Measurements from ENCODE around the gene NKAIN2. TPM values are rescaled to one million over a fixed set of nuclear protein-coding genes. Genes with fewer than 3 reads are reported as not detected.

Gene NKAIN2
- polyA plus RNA-seq, 2 donors, result 0.02 TPM; not detected in 1

DNA sequence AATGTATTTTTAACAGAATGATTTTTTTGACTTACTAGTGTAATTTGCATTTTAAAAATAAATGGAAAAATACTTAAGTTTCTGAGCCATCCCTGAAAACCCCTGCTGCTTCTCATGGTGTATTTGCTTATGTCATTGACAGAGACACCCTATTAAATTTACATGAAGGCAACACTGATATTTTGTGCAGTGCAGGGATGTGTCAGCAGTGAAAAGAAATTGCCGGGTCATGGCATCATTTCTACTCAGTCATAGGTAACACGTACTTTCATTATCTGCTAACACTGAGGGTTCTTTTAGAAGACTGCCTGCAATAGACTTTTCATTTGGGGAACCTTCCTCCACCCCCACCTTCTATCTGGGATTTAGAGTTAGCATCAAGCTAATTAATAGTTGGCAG is 1021.9 kb downstream of the NKAIN2 start:
- no peaks in the 10 kb centered on the region for H3K4me1 ChIP-seq (ENCODE audit: control insufficient read depth in 2 of 2, insufficient read depth in 2 of 2, low read length in 1 of 2)
- H3K36me3 ChIP-seq (ENCODE audit: control insufficient read depth in 2 of 2, insufficient read depth in 2 of 2, low read length in 1 of 2), result no peaks in the 10 kb centered on the region
- WGBS, 2 donors, result 64 to 84% methylated on average over 2 of the region's 2 CpGs
- no peak overlapping the region for H3K4me3 ChIP-seq (ENCODE audit: low read depth in 1 of 2, low read length in 2 of 2)
- H3K27me3 ChIP-seq (ENCODE audit: control insufficient read depth in 1 of 2, insufficient read depth in 2 of 2, low read length in 2 of 2), result no peaks in the 10 kb centered on the region
- no peak overlapping the region for H3K27ac ChIP-seq (ENCODE audit: low read depth in 2 of 2, low read length in 1 of 2)
- H3K9me3 ChIP-seq (ENCODE audit: control insufficient read depth in 2 of 2, insufficient read depth in 1 of 2, low read depth in 1 of 2, low read length in 1 of 2), result no peaks in the 10 kb centered on the region

DNA sequence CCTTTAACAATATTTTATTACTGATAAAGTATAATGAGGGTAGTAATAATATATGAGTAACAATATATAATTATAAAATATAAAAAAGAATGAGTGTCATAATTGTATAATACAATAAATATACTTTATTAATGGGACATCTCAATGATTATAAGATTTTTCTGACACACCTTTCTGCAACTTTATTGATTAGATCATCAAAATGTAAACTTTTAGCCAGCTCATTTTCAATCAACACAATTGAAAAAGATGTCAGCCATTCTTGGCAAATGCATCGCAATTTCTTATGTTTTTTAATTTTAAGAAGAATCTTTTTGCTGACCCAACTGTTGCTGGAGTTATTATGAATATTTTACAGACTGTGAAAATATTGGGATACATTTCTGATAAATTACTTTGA is 1026.2 kb downstream of the NKAIN2 start:
- Histone ChIP-seq H3K27ac (ENCODE audit: low read depth in 2 of 2, low read length in 1 of 2) (no peak overlapping the region), H3K4me1 (ENCODE audit: control insufficient read depth in 2 of 2, insufficient read depth in 2 of 2, low read length in 1 of 2) (no peaks in the 10 kb centered on the region), H3K9me3 (ENCODE audit: control insufficient read depth in 2 of 2, insufficient read depth in 1 of 2, low read depth in 1 of 2, low read length in 1 of 2) (no peaks in the 10 kb centered on the region), H3K36me3 (ENCODE audit: control insufficient read depth in 2 of 2, insufficient read depth in 2 of 2, low read length in 1 of 2) (no peaks in the 10 kb centered on the region), H3K27me3 (ENCODE audit: control insufficient read depth in 1 of 2, insufficient read depth in 2 of 2, low read length in 2 of 2) (no peaks in the 10 kb centered on the region), H3K4me3 (ENCODE audit: low read depth in 1 of 2, low read length in 2 of 2) (no peak overlapping the region)
- 94 to 98% methylated on average over 1 of the region's 1 CpG for WGBS, 2 donors

DNA sequence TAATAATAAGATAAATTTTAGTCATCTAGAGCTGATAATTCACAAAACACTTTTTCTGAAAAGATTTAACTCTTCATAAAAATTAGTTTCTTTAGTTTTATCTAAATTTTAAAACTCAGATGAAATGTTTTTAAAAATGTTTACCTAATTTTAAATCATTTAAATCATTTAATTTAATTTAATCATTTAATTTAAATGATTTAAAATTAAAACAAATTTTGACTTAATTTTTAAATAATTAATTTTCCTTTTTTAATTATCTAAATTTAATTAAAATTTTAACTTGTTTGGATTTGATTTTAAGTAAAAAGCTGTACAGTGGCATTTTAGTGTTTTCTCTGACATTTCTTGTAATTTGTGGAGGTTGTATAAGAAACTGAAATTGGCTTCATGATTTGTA is 1026.8 kb downstream of the NKAIN2 start:
- Histone ChIP-seq H3K36me3 (ENCODE audit: control insufficient read depth in 2 of 2, insufficient read depth in 2 of 2, low read length in 1 of 2) (no peaks in the 10 kb centered on the region), H3K4me1 (ENCODE audit: control insufficient read depth in 2 of 2, insufficient read depth in 2 of 2, low read length in 1 of 2) (no peaks in the 10 kb centered on the region), H3K27me3 (ENCODE audit: control insufficient read depth in 1 of 2, insufficient read depth in 2 of 2, low read length in 2 of 2) (no peaks in the 10 kb centered on the region), H3K4me3 (ENCODE audit: low read depth in 1 of 2, low read length in 2 of 2) (no peak overlapping the region), H3K27ac (ENCODE audit: low read depth in 2 of 2, low read length in 1 of 2) (no peak overlapping the region), H3K9me3 (ENCODE audit: control insufficient read depth in 2 of 2, insufficient read depth in 1 of 2, low read depth in 1 of 2, low read length in 1 of 2) (no peaks in the 10 kb centered on the region)

DNA sequence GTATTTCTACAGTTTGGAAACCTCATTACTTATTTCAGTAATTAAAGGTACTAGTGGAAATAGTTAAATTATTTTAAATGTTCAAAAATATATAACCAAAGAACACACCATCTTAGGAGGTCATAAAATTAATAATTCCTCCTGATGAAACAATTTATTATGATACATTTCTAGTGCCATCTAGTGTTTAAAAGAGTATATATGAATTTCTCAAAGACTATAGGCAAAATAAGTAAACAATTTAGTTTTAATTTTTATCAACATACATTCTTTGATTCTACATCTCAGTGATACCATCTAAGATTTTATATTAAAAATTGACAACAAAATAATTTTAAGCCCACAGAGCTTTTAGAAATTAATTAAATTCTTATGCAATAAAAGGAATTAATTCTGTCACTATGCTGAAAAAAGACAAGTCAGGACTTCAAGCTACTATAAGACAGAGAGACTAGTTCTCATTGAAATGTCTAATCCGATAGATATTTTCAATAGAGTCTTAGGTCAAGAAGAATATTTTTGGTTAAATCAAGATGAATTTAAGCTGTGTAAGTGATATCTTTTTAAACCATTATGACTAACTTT is 1050.8 kb downstream of the NKAIN2 start:
- Histone ChIP-seq H3K4me1 (ENCODE audit: control insufficient read depth in 2 of 2, insufficient read depth in 2 of 2, low read length in 1 of 2) (peaks cover 0 to 2% of the 10 kb centered on the region in 2 donors), H3K9me3 (ENCODE audit: control insufficient read depth in 2 of 2, insufficient read depth in 1 of 2, low read depth in 1 of 2, low read length in 1 of 2) (no peaks in the 10 kb centered on the region), H3K27me3 (ENCODE audit: control insufficient read depth in 1 of 2, insufficient read depth in 2 of 2, low read length in 2 of 2) (no peaks in the 10 kb centered on the region), H3K4me3 (ENCODE audit: low read depth in 1 of 2, low read length in 2 of 2) (no peak overlapping the region), H3K27ac (ENCODE audit: low read depth in 2 of 2, low read length in 1 of 2) (no peak overlapping the region), H3K36me3 (ENCODE audit: control insufficient read depth in 2 of 2, insufficient read depth in 2 of 2, low read length in 1 of 2) (no peaks in the 10 kb centered on the region)
- 87 to 91% methylated on average over 1 of the region's 1 CpG for WGBS, 2 donors

- H3K36me3 ChIP-seq (ENCODE audit: control insufficient read depth in 2 of 2, insufficient read depth in 2 of 2, low read length in 1 of 2), result no peaks in the 10 kb centered on the region
- no peak overlapping the region for H3K4me3 ChIP-seq (ENCODE audit: low read depth in 1 of 2, low read length in 2 of 2)
- WGBS, 2 donors, result 38 to 41% methylated on average over 3 of the region's 3 CpGs
- no peaks in the 10 kb centered on the region for H3K9me3 ChIP-seq (ENCODE audit: control insufficient read depth in 2 of 2, insufficient read depth in 1 of 2, low read depth in 1 of 2, low read length in 1 of 2)
- no peaks in the 10 kb centered on the region for H3K27me3 ChIP-seq (ENCODE audit: control insufficient read depth in 1 of 2, insufficient read depth in 2 of 2, low read length in 2 of 2)
- H3K4me1 ChIP-seq (ENCODE audit: control insufficient read depth in 2 of 2, insufficient read depth in 2 of 2, low read length in 1 of 2), result peaks cover 0 to 2% of the 10 kb centered on the region in 2 donors
- no peak overlapping the region for H3K27ac ChIP-seq (ENCODE audit: low read depth in 2 of 2, low read length in 1 of 2)
These were observed 1054.1 kb downstream of the NKAIN2 start for GRCh38 chr6:124857746-124858145.

DNA sequence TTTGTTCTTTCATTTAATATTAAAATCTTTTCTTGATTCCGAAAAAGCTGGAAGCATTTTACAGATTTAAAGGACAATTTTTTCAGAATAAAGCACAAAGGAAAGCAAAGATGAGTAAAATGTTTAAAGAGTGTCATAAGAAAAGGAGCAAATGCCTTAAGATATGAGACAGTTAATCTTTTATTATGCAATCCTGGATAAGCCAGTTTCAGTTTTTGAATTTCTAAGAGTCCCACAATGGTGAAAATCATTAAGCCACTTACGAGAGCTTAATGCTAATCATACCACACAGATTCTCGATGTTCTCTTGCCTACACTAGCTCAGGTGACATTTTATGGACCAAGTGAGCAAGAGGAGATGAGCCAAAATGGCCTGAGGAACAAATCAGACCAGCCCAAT is 1054.9 kb downstream of the NKAIN2 start:
- Histone ChIP-seq H3K9me3 (ENCODE audit: control insufficient read depth in 2 of 2, insufficient read depth in 1 of 2, low read depth in 1 of 2, low read length in 1 of 2) (no peaks in the 10 kb centered on the region), H3K27ac (ENCODE audit: low read depth in 2 of 2, low read length in 1 of 2) (no peak overlapping the region), H3K27me3 (ENCODE audit: control insufficient read depth in 1 of 2, insufficient read depth in 2 of 2, low read length in 2 of 2) (no peaks in the 10 kb centered on the region), H3K4me3 (ENCODE audit: low read depth in 1 of 2, low read length in 2 of 2) (no peak overlapping the region), H3K4me1 (ENCODE audit: control insufficient read depth in 2 of 2, insufficient read depth in 2 of 2, low read length in 1 of 2) (peaks cover 0 to 2% of the 10 kb centered on the region in 2 donors), H3K36me3 (ENCODE audit: control insufficient read depth in 2 of 2, insufficient read depth in 2 of 2, low read length in 1 of 2) (no peaks in the 10 kb centered on the region)
- 60 to 62% methylated on average over 3 of the region's 3 CpGs for WGBS, 2 donors

DNA sequence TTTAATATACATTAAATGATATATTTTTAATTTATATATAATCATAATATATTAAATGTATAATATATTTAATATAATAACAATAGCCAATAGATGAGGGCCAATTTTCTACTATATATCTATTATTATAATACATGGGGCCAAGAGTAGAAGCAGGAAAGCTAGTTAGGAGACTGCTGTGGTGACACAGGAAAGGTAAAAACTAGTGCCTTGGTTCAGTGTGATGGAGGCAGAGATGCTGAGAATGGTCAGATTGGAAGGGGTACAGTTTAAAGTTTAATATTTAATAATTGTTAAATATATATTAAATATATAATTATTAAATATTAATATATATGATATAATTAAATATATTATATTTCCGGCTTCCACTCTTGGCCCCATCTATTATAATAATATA is 1055.7 kb downstream of the NKAIN2 start:
- no peaks in the 10 kb centered on the region for H3K27me3 ChIP-seq (ENCODE audit: control insufficient read depth in 1 of 2, insufficient read depth in 2 of 2, low read length in 2 of 2)
- peaks cover 0 to 2% of the 10 kb centered on the region in 2 donors for H3K4me1 ChIP-seq (ENCODE audit: control insufficient read depth in 2 of 2, insufficient read depth in 2 of 2, low read length in 1 of 2)
- 94 to 97% methylated on average over 1 of the region's 1 CpG for WGBS, 2 donors
- no peaks in the 10 kb centered on the region for H3K9me3 ChIP-seq (ENCODE audit: control insufficient read depth in 2 of 2, insufficient read depth in 1 of 2, low read depth in 1 of 2, low read length in 1 of 2)
- no peak overlapping the region for H3K4me3 ChIP-seq (ENCODE audit: low read depth in 1 of 2, low read length in 2 of 2)
- no peak overlapping the region for H3K27ac ChIP-seq (ENCODE audit: low read depth in 2 of 2, low read length in 1 of 2)
- H3K36me3 ChIP-seq (ENCODE audit: control insufficient read depth in 2 of 2, insufficient read depth in 2 of 2, low read length in 1 of 2), result no peaks in the 10 kb centered on the region

DNA sequence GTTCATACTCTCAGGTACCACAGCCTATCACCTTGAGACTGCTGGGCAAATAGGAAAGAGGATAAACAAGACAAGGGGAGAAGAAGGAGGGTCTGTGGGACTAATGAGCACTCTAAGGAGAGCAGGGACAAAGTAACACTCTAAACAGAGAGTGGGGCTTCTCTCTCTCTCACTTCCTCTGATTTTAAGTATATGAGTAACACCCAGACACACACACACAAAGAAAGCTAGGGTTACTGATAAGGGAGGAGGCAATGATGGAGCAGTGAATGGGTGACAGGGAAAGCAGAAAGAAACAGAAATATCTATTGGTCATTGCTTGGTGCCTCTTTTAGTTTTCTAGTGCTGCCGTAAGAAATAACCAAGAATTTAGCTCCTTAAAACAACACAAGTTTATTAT is 1062.4 kb downstream of the NKAIN2 start:
- Histone ChIP-seq H3K4me1 (ENCODE audit: control insufficient read depth in 2 of 2, insufficient read depth in 2 of 2, low read length in 1 of 2) (no peaks in the 10 kb centered on the region), H3K9me3 (ENCODE audit: control insufficient read depth in 2 of 2, insufficient read depth in 1 of 2, low read depth in 1 of 2, low read length in 1 of 2) (no peaks in the 10 kb centered on the region), H3K36me3 (ENCODE audit: control insufficient read depth in 2 of 2, insufficient read depth in 2 of 2, low read length in 1 of 2) (no peaks in the 10 kb centered on the region), H3K4me3 (ENCODE audit: low read depth in 1 of 2, low read length in 2 of 2) (no peak overlapping the region), H3K27ac (ENCODE audit: low read depth in 2 of 2, low read length in 1 of 2) (no peak overlapping the region), H3K27me3 (ENCODE audit: control insufficient read depth in 1 of 2, insufficient read depth in 2 of 2, low read length in 2 of 2) (no peaks in the 10 kb centered on the region)
- 74 to 86% methylated on average over 1 of the region's 1 CpG for WGBS, 2 donors

DNA sequence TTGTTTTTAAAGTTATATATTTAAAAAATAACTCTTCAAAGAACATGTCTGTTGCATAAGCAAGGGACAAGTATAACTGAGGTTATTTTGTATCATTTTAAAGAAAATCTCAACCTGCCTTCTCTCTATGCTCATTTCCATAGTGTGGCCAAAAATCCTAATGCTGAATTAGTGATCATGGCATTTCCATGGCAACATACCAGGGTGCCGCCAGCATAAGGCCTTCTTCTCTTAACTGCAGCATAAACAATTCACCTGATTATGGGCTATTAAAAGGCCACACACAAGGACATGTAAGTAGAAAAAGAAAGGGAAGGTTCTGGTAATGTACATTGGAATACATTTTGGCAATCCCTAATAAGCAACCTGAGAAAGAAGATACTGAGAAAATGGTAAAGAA is 1063.5 kb downstream of the NKAIN2 start:
- WGBS, 2 donors, result 17 to 85% methylated on average over 1 of the region's 1 CpG
- no peak overlapping the region for H3K27ac ChIP-seq (ENCODE audit: low read depth in 2 of 2, low read length in 1 of 2)

GRCh38 chr6:124868481-124868880 is 1064.8 kb downstream of the NKAIN2 start:
- Histone ChIP-seq H3K9me3 (ENCODE audit: control insufficient read depth in 2 of 2, insufficient read depth in 1 of 2, low read depth in 1 of 2, low read length in 1 of 2) (no peaks in the 10 kb centered on the region), H3K27me3 (ENCODE audit: control insufficient read depth in 1 of 2, insufficient read depth in 2 of 2, low read length in 2 of 2) (no peaks in the 10 kb centered on the region), H3K4me1 (ENCODE audit: control insufficient read depth in 2 of 2, insufficient read depth in 2 of 2, low read length in 1 of 2) (no peaks in the 10 kb centered on the region), H3K4me3 (ENCODE audit: low read depth in 1 of 2, low read length in 2 of 2) (no peak overlapping the region), H3K36me3 (ENCODE audit: control insufficient read depth in 2 of 2, insufficient read depth in 2 of 2, low read length in 1 of 2) (no peaks in the 10 kb centered on the region), H3K27ac (ENCODE audit: low read depth in 2 of 2, low read length in 1 of 2) (no peak overlapping the region)
- 11 to 25% methylated on average over 1 of the region's 1 CpG for WGBS, 2 donors

More for the DNA sequence above, 1063.5 kb downstream of the NKAIN2 start:
- Histone ChIP-seq H3K27me3 (ENCODE audit: control insufficient read depth in 1 of 2, insufficient read depth in 2 of 2, low read length in 2 of 2) (no peaks in the 10 kb centered on the region), H3K36me3 (ENCODE audit: control insufficient read depth in 2 of 2, insufficient read depth in 2 of 2, low read length in 1 of 2) (no peaks in the 10 kb centered on the region), H3K4me3 (ENCODE audit: low read depth in 1 of 2, low read length in 2 of 2) (no peak overlapping the region), H3K9me3 (ENCODE audit: control insufficient read depth in 2 of 2, insufficient read depth in 1 of 2, low read depth in 1 of 2, low read length in 1 of 2) (no peaks in the 10 kb centered on the region), H3K4me1 (ENCODE audit: control insufficient read depth in 2 of 2, insufficient read depth in 2 of 2, low read length in 1 of 2) (no peaks in the 10 kb centered on the region)
